HG03442 (cell line): Measurements from ENCODE around the gene ALG14.
"Not testable (repeated sequence)": the region's sequence is repeated elsewhere in the genome, so short reads cannot be mapped to it uniquely, and the experiment has no call there.

Experiments used
- ATAC-seq: cut with Tn5 transposase; IDR thresholded peaks from one replicate; pipeline ENCODE4 v1.9.1; 2021; ENCODE audit warnings: mild to moderate bottlenecking, moderate library complexity; ENCODE audit not compliant: unreplicated experiment

Gene ALG14

GRCh38 chr1:94958081-94958480 is 114.7 kb downstream of the ALG14 start:
- no peak for ATAC-seq

GRCh38 chr1:94955767-94956632 is 116.8 kb downstream of the ALG14 start:
- no peak for ATAC-seq

GRCh38 chr1:94954263-94955220 is 118.2 kb downstream of the ALG14 start:
- ATAC-seq: no peak

GRCh38 chr1:94953746-94954145 is 119.0 kb downstream of the ALG14 start:
- ATAC-seq: no peak

- ATAC-seq: no peak
Observed at GRCh38 chr1:94953107-94953506, 119.6 kb downstream of the ALG14 start.

- ATAC-seq: no peak
Observed at GRCh38 chr1:94952539-94952938, 120.2 kb downstream of the ALG14 start.

GRCh38 chr1:94951509-94952208 is 121.1 kb downstream of the ALG14 start:
- ATAC-seq: no peak

- ATAC-seq: no peak
Observed at GRCh38 chr1:94951046-94951445, 121.7 kb downstream of the ALG14 start.

GRCh38 chr1:94949681-94950661 is 122.8 kb downstream of the ALG14 start:
- ATAC-seq: no peak

GRCh38 chr1:94947437-94947836 is 125.3 kb downstream of the ALG14 start:
- no peak for ATAC-seq

GRCh38 chr1:94946886-94947285 is 125.9 kb downstream of the ALG14 start:
- ATAC-seq: no peak

- no peak for ATAC-seq
Observed at GRCh38 chr1:94942171-94943128, 130.3 kb downstream of the ALG14 start.

- not testable (repeated sequence) for ATAC-seq
Observed at GRCh38 chr1:94941480-94941879, 131.3 kb downstream of the ALG14 start.

GRCh38 chr1:94940738-94941137 is 132.0 kb downstream of the ALG14 start:
- ATAC-seq: no peak

GRCh38 chr1:94937820-94938219 is 134.9 kb downstream of the ALG14 start:
- ATAC-seq: no peak

GRCh38 chr1:94936861-94937620 is 135.7 kb downstream of the ALG14 start:
- no peak for ATAC-seq

GRCh38 chr1:94935476-94935875 is 137.3 kb downstream of the ALG14 start:
- ATAC-seq: no peak

GRCh38 chr1:94935034-94935433 is 137.7 kb downstream of the ALG14 start:
- no peak for ATAC-seq
